CD4-positive, CD25-positive, alpha-beta regulatory T cell (primary cell): ENCODE measurements around the gene CELF3. TPM values are rescaled to one million over a fixed set of nuclear protein-coding genes. Genes with fewer than 3 reads are reported as not detected.

ENCODE experiments used
- ATAC-seq, 2 donors: fragments of 150-1000 bp; cut with Tn5 transposase; one replicate each; pipeline ENCODE4 v1.10.0; 2021; ENCODE audit warnings: low read depth in 2 of 2, moderate number of reproducible peaks in 2 of 2, moderate library complexity in 1 of 2
- DNase-seq, 3 donors: peaks; one replicate each; pipeline versions ENCODE4 v3.0.0 to v3.0.0-alpha.2; 2012 to 2022; ENCODE audit warnings: mixed read lengths in 1 of 3
- H3K27ac ChIP-seq: one replicate; pipeline ENCODE4 v1.7.0; 2013; ENCODE audit warnings: mild to moderate bottlenecking, low read length; ENCODE audit not compliant: insufficient read depth, poor library complexity, severe bottlenecking
- H3K27me3 ChIP-seq: one replicate; pipeline ENCODE4 v1.7.0; 2013; ENCODE audit warnings: low read length; ENCODE audit not compliant: control insufficient read depth, insufficient read depth
- H3K36me3 ChIP-seq: one replicate; pipeline ENCODE4 v1.7.0; 2013; ENCODE audit warnings: mild to moderate bottlenecking, low read length, moderate library complexity; ENCODE audit not compliant: control insufficient read depth, insufficient read depth
- H3K4me1 ChIP-seq: 2 replicates; pipeline ENCODE4 v1.7.0; 2013; ENCODE audit warnings: mild to moderate bottlenecking, low read length; ENCODE audit not compliant: insufficient read depth, control insufficient read depth, poor library complexity, severe bottlenecking
- H3K4me3 ChIP-seq: one replicate; pipeline ENCODE4 v1.7.0; 2013; ENCODE audit warnings: low read depth, mild to moderate bottlenecking, low read length, moderate library complexity
- H3K9me3 ChIP-seq, 2 experiments: 1 replicate in 1 of 2; 2 replicates in 1 of 2; pipeline ENCODE4 v1.7.0; 2013; ENCODE audit warnings: low read length in 2 of 2, mild to moderate bottlenecking in 1 of 2, moderate library complexity in 1 of 2; ENCODE audit not compliant: control insufficient read depth in 2 of 2
- H3K27ac Mint-ChIP-seq, 3 donors: one replicate each; pipeline ENCODE4 v1.8.0; 2020 to 2022; ENCODE audit warnings: mild to moderate bottlenecking in 3 of 3, mixed read lengths in 3 of 3, moderate library complexity in 2 of 3
- H3K27me3 Mint-ChIP-seq: one replicate; pipeline ENCODE4 v1.8.0; 2022; ENCODE audit warnings: mild to moderate bottlenecking, mixed read lengths
- H3K36me3 Mint-ChIP-seq: one replicate; pipeline ENCODE4 v1.8.0; 2020; ENCODE audit warnings: mixed read lengths
- H3K4me1 Mint-ChIP-seq, 4 donors: one replicate each; pipeline ENCODE4 v1.8.0; 2020 to 2022; ENCODE audit warnings: mixed read lengths in 4 of 4, mild to moderate bottlenecking in 1 of 4
- H3K4me3 Mint-ChIP-seq, 4 donors: one replicate each; pipeline ENCODE4 v1.8.0; 2020 to 2022; ENCODE audit warnings: mild to moderate bottlenecking in 4 of 4, mixed read lengths in 4 of 4, moderate library complexity in 3 of 4
- H3K9me3 Mint-ChIP-seq, 7 donors: one replicate each; pipeline ENCODE4 v1.8.0; 2020 to 2022; ENCODE audit warnings: mixed read lengths in 7 of 7, mild to moderate bottlenecking in 3 of 7, moderate library complexity in 2 of 7
- polyA plus RNA-seq, 4 donors: library from polyadenylated mRNA; unstranded; fragments of 300-500 nt; fragmentation: Illumina TruSeq; gene quantifications; one replicate each; pipeline ENCODE4 v1.2.3, GENCODE V29; 2021
- total RNA-seq: library from RNA; stranded (reverse); gene quantifications from one replicate; pipeline ENCODE4 v1.2.3, GENCODE V29; 2022

CELF3 gene
- total and polyA plus RNA-seq, 5 donors from 2014 or later = not detected

DNA sequence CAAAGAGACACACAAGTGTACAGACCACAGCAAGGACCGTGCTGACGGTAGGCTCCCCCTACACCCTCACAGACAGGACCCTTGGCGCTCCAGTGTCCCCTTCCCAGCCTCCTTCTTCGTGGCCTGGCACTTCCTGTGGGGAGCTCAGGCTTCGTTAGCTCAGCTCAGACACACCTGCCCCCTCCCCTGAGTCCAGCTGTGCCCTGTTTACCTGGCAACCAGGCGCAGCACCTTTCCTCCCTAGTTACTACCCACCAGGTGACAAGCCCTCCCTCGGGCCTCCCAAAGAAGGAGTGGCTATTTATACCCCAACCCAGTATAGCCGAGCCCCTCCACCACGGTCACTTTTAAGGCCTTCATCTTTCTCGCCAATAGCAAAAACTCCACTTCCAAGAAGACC, 4.7 kb downstream of the CELF3 start:
- peaks cover 4% of the 10 kb centered on the region for H3K27me3 ChIP-seq
- H3K9me3 ChIP-seq = no peaks in the 10 kb centered on the region
- H3K4me1 ChIP-seq = peaks cover 5% of the 10 kb centered on the region
- no peak overlapping the region for H3K4me3 Mint-ChIP-seq
- no peak overlapping the region for H3K4me3 ChIP-seq
- H3K27ac Mint-ChIP-seq = no peak overlapping the region
- no peaks in the 10 kb centered on the region for H3K36me3 ChIP-seq
- H3K27ac ChIP-seq = no peak overlapping the region
- H3K9me3 Mint-ChIP-seq = peaks cover 0 to 2% (median 0%) of the 10 kb centered on the region in 7 donors
- ATAC-seq (no peak), DNase-seq (no peak)
- H3K36me3 Mint-ChIP-seq = no peaks in the 10 kb centered on the region
- H3K4me1 Mint-ChIP-seq = peaks cover 0 to 11% (median 6%) of the 10 kb centered on the region in 4 donors
- H3K27me3 Mint-ChIP-seq = peaks cover 32% of the 10 kb centered on the region

DNA sequence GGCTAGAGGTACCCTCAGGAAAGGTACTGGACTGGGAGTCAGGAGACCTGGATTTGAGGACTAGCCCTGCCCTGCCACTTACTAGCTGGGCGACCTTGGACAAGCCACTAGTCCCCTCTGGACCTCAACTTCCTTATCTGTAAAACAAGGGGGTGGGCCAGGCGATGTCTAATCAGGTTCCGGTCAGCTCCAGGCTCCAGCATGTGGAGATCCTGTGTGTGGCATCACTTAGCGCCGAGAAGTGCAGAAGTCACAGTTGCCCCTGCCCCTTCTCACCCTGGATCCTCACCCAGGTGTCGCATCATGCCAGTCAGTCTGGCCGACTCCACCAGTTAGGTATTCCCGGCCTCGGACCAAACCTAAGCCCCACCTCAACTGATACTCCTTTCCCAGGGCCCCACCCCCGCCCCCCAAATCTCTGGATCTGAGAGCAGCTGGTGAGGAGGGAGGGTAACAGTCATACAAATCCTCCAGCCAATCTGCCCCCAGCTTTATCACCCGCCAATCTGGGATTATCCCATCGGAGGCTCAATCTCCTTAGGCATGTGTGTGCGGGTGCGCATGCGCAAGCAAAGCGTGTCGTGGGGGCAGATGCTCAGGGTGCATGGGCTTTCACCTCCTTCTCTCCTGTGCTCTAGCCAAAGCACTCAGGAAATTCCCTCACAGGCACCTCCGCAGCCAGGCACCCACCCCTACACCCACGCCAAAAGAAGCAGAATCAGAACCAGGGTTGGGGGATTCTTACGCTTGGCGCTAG, 5.4 kb downstream of the CELF3 start:
- H3K4me3 ChIP-seq = no peak overlapping the region
- Mint-ChIP-seq H3K27me3 (peaks cover 24% of the 10 kb centered on the region), H3K4me1 (peaks cover 0 to 12% (median 4%) of the 10 kb centered on the region in 4 donors), H3K9me3 (peaks cover 0 to 2% (median 0%) of the 10 kb centered on the region in 7 donors), H3K36me3 (no peaks in the 10 kb centered on the region), H3K27ac (no peak overlapping the region), H3K4me3 (no peak overlapping the region)
- H3K27ac ChIP-seq = no peak overlapping the region
- no peaks in the 10 kb centered on the region for H3K36me3 ChIP-seq
- no peaks in the 10 kb centered on the region for H3K4me1 ChIP-seq
- ATAC-seq (no peak), DNase-seq (no peak)
- H3K9me3 ChIP-seq = no peaks in the 10 kb centered on the region
- H3K27me3 ChIP-seq = peaks cover 4% of the 10 kb centered on the region

- Mint-ChIP-seq H3K27ac (no peak overlapping the region), H3K4me3 (peak overlapping the region in 1 of 4 donors; percentile 17), H3K9me3 (peaks cover 0 to 1% (median 0%) of the 10 kb centered on the region in 7 donors), H3K27me3 (peaks cover 15% of the 10 kb centered on the region), H3K36me3 (no peaks in the 10 kb centered on the region), H3K4me1 (peaks cover 0 to 6% (median 2%) of the 10 kb centered on the region in 4 donors)
- H3K4me1 ChIP-seq = no peaks in the 10 kb centered on the region
- H3K9me3 ChIP-seq = no peaks in the 10 kb centered on the region
- H3K27ac ChIP-seq = no peak overlapping the region
- ATAC-seq (no peak), DNase-seq (peak in 2 of 3 donors; percentile 9 to 33)
- H3K27me3 ChIP-seq = peaks cover 1% of the 10 kb centered on the region
- H3K4me3 ChIP-seq = no peak overlapping the region
- no peaks in the 10 kb centered on the region for H3K36me3 ChIP-seq
These were observed 6.3 kb downstream of the CELF3 start for GRCh38 chr1:151710187-151710840.

- Histone ChIP-seq H3K36me3 (no peaks in the 10 kb centered on the region), H3K4me1 (no peaks in the 10 kb centered on the region), H3K27ac (no peak overlapping the region), H3K9me3 (no peaks in the 10 kb centered on the region), H3K4me3 (no peak overlapping the region), H3K27me3 (no peaks in the 10 kb centered on the region)
- Mint-ChIP-seq H3K27ac (no peak overlapping the region), H3K27me3 (peaks cover 5% of the 10 kb centered on the region), H3K9me3 (no peaks in the 10 kb centered on the region), H3K36me3 (no peaks in the 10 kb centered on the region), H3K4me1 (peaks cover 0 to 9% (median 0%) of the 10 kb centered on the region in 4 donors), H3K4me3 (no peak overlapping the region)
- DNase-seq (no peak), ATAC-seq (no peak)
These were observed 7.7 kb downstream of the CELF3 start for GRCh38 chr1:151708891-151709290.

- Mint-ChIP-seq H3K27me3 (no peaks in the 10 kb centered on the region), H3K4me3 (no peak overlapping the region), H3K4me1 (peaks cover 0 to 20% (median 2%) of the 10 kb centered on the region in 4 donors), H3K27ac (no peak overlapping the region), H3K36me3 (no peaks in the 10 kb centered on the region), H3K9me3 (no peaks in the 10 kb centered on the region)
- no peak for DNase-seq
- Histone ChIP-seq H3K4me3 (no peak overlapping the region), H3K36me3 (no peaks in the 10 kb centered on the region), H3K4me1 (peaks cover 6% of the 10 kb centered on the region), H3K27me3 (no peaks in the 10 kb centered on the region), H3K27ac (no peak overlapping the region), H3K9me3 (no peaks in the 10 kb centered on the region)
- ATAC-seq = no peak
These were observed 9.0 kb downstream of the CELF3 start for GRCh38 chr1:151707541-151708065.

- H3K27me3 Mint-ChIP-seq = no peaks in the 10 kb centered on the region
- no peak overlapping the region for H3K27ac Mint-ChIP-seq
These were observed 9.9 kb downstream of the CELF3 start for GRCh38 chr1:151706464-151707415.

GRCh38 chr1:151705753-151706463, 10.7 kb downstream of the CELF3 start:
- Histone ChIP-seq H3K4me1 (peaks cover 6% of the 10 kb centered on the region), H3K27me3 (no peaks in the 10 kb centered on the region), H3K9me3 (no peaks in the 10 kb centered on the region), H3K4me3 (no peak overlapping the region), H3K36me3 (no peaks in the 10 kb centered on the region), H3K27ac (no peak overlapping the region)
- Mint-ChIP-seq H3K4me1 (peaks cover 0 to 21% (median 2%) of the 10 kb centered on the region in 4 donors), H3K27ac (no peak overlapping the region), H3K4me3 (no peak overlapping the region), H3K9me3 (no peaks in the 10 kb centered on the region), H3K36me3 (peaks cover 3% of the 10 kb centered on the region), H3K27me3 (no peaks in the 10 kb centered on the region)
- DNase-seq (no peak), ATAC-seq (no peak)

More at GRCh38 chr1:151706464-151707415, 9.9 kb downstream of the CELF3 start:
- Histone ChIP-seq H3K27me3 (no peaks in the 10 kb centered on the region), H3K27ac (no peak overlapping the region), H3K36me3 (no peaks in the 10 kb centered on the region), H3K4me1 (peaks cover 6% of the 10 kb centered on the region), H3K4me3 (no peak overlapping the region), H3K9me3 (no peaks in the 10 kb centered on the region)
- DNase-seq (no peak), ATAC-seq (no peak)
- Mint-ChIP-seq H3K36me3 (no peaks in the 10 kb centered on the region), H3K9me3 (no peaks in the 10 kb centered on the region), H3K4me1 (peaks cover 0 to 21% (median 2%) of the 10 kb centered on the region in 4 donors), H3K4me3 (no peak overlapping the region)
